Activated T-helper 2 cell treated with anti-CD3 and anti-CD28 coated beads, Interferon-gamma antibody, Interleukin-2, Interleukin-4, amounts not matched to agents 10 μg/mL and 5 μg/mL and 100 μg/mL, durations not matched to agents 14 hours and 24 hours and 36 hours (primary cell): ENCODE results near the gene FGFR3. TPM values are rescaled to one million over a fixed set of nuclear protein-coding genes. Genes with fewer than 3 reads are reported as not detected.
A peak's percentile ranks its signal among the peaks of the same experiment; 100 is the strongest.

ENCODE experiments used
- DNase-seq: peaks from one replicate; pipeline ENCODE4 v3.0.0; 2021; ENCODE audit warnings: low spot score
- H3K27ac Mint-ChIP-seq: one replicate; pipeline ENCODE4 v1.8.0; 2021; ENCODE audit warnings: mixed read lengths
- H3K27me3 Mint-ChIP-seq: one replicate; pipeline ENCODE4 v1.8.0; 2021; ENCODE audit warnings: low read depth, mixed read lengths
- H3K36me3 Mint-ChIP-seq: one replicate; pipeline ENCODE4 v1.8.0; 2021; ENCODE audit warnings: low read depth, mixed read lengths
- H3K4me1 Mint-ChIP-seq: one replicate; pipeline ENCODE4 v1.8.0; 2021; ENCODE audit warnings: low read depth, mixed read lengths
- H3K4me3 Mint-ChIP-seq: one replicate; pipeline ENCODE4 v1.8.0; 2021; ENCODE audit warnings: low read depth, mild to moderate bottlenecking, moderate library complexity, mixed read lengths
- H3K9me3 Mint-ChIP-seq: one replicate; pipeline ENCODE4 v1.8.0; 2021; ENCODE audit warnings: mixed read lengths
- intact Hi-C: fragments of 100-400 bp; cut with micrococcal nuclease; formaldehyde crosslinking; loops from one replicate; pipeline ENCODE4 v1.15.1; 2023
- total RNA-seq: library from RNA; stranded (reverse); gene quantifications from 2 replicates; pipeline ENCODE4 v1.2.3, GENCODE V29; 2022

Gene FGFR3
- total RNA-seq, 1 donor from 2014 or later = 0.80 TPM

DNA sequence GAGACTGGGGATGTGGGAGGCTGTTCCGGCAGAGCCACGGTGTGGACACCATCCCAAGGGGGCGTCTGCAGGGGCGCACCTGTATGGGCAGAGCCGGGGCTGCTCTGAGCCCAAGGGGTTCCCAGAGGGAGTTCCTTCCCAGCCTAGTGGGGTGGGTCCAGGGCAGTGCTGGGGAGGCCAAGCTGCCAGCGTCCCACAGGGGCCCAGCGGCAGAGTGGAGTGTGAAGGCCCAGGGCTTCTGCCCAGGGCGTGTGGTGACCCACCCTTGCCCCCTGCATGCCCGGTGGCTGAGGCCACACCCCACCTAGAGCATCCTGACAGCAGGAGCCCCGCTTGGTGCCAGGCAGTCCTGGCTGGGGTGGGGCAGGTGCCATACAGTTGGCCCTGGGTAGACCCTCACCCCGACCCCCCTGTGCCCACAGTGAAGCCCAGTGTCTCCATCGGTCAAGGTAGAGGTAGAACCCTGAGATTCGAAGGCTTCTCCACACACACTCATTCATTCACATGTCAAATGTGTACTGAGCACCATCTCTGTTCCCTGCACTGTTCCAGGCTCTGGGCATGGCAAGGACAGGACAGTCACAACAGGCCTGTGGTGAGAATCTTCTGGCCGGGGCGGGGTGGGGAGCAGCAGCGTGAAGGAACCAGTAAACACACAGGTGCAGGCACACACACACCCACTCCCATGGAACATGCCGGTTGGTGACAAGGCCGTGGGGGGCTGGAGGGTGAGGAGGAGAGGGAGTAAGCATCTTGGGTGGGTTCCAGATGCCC is 42.5 kb upstream of the FGFR3 start:
- Mint-ChIP-seq H3K36me3 (no peaks in the 10 kb centered on the region), H3K4me3 (no peak overlapping the region), H3K9me3 (no peaks in the 10 kb centered on the region)

GRCh38 chr4:1751155-1751918 is 41.8 kb upstream of the FGFR3 start:
- H3K4me3 Mint-ChIP-seq = no peak overlapping the region
- H3K27ac Mint-ChIP-seq = no peak overlapping the region
- no peak for DNase-seq
- H3K4me1 Mint-ChIP-seq = no peaks in the 10 kb centered on the region
- no peaks in the 10 kb centered on the region for H3K9me3 Mint-ChIP-seq
- no peaks in the 10 kb centered on the region for H3K27me3 Mint-ChIP-seq
- H3K36me3 Mint-ChIP-seq = no peaks in the 10 kb centered on the region
- intact Hi-C loops = no loop called here

More for the DNA sequence above, 42.5 kb upstream of the FGFR3 start:
- Mint-ChIP-seq H3K27me3 (no peaks in the 10 kb centered on the region), H3K27ac (peak overlapping the region; percentile 58), H3K4me1 (no peaks in the 10 kb centered on the region)
- intact Hi-C loops = no loop called here
- no peak for DNase-seq

GRCh38 chr4:1751919-1752283 is 41.2 kb upstream of the FGFR3 start:
- no peaks in the 10 kb centered on the region for H3K27me3 Mint-ChIP-seq
- DNase-seq = no peak
- H3K4me3 Mint-ChIP-seq = no peak overlapping the region
- no peak overlapping the region for H3K27ac Mint-ChIP-seq
- no peaks in the 10 kb centered on the region for H3K4me1 Mint-ChIP-seq
- H3K36me3 Mint-ChIP-seq = no peaks in the 10 kb centered on the region
- H3K9me3 Mint-ChIP-seq = no peaks in the 10 kb centered on the region
- intact Hi-C loops = no loop called here

- Mint-ChIP-seq H3K36me3 (no peaks in the 10 kb centered on the region), H3K4me1 (no peaks in the 10 kb centered on the region), H3K27ac (peak overlapping the region; percentile 55), H3K27me3 (no peaks in the 10 kb centered on the region), H3K4me3 (no peak overlapping the region), H3K9me3 (no peaks in the 10 kb centered on the region)
- intact Hi-C loops = no loop called here
- DNase-seq = peak; percentile 18
These were observed 40.6 kb upstream of the FGFR3 start for GRCh38 chr4:1752284-1753041.

DNA sequence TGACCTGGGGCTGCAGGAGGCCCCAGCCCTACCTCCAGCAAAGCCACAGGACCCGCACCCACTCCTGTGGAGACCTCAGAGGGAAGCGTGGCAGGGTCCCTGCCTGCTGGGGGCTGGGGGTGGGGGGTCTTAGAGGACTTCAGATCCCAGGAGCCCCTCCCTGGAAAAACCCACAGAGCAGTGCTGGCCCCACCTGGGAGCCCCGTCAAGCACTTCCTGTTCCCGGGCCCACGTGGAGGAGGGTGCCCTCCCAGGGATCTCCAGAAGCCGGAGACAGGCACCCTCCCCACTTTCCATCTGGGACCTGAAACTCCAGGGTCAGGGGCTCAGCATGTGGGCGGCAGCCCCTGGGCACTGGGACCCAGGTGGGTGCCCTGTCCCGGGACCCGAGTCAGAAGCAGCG is 39.8 kb upstream of the FGFR3 start:
- peak overlapping the region; percentile 55 for H3K27ac Mint-ChIP-seq
- H3K4me3 Mint-ChIP-seq = no peak overlapping the region
- intact Hi-C loops = no loop called here
- H3K4me1 Mint-ChIP-seq = no peaks in the 10 kb centered on the region
- no peaks in the 10 kb centered on the region for H3K27me3 Mint-ChIP-seq
- no peaks in the 10 kb centered on the region for H3K36me3 Mint-ChIP-seq
- no peaks in the 10 kb centered on the region for H3K9me3 Mint-ChIP-seq
- no peak for DNase-seq

GRCh38 chr4:1753697-1754311 is 39.3 kb upstream of the FGFR3 start:
- no peaks in the 10 kb centered on the region for H3K4me1 Mint-ChIP-seq
- no peaks in the 10 kb centered on the region for H3K9me3 Mint-ChIP-seq
- H3K36me3 Mint-ChIP-seq = no peaks in the 10 kb centered on the region
- H3K4me3 Mint-ChIP-seq = no peak overlapping the region
- intact Hi-C loops = no loop called here
- H3K27ac Mint-ChIP-seq = no peak overlapping the region
- no peaks in the 10 kb centered on the region for H3K27me3 Mint-ChIP-seq
- no peak for DNase-seq

DNA sequence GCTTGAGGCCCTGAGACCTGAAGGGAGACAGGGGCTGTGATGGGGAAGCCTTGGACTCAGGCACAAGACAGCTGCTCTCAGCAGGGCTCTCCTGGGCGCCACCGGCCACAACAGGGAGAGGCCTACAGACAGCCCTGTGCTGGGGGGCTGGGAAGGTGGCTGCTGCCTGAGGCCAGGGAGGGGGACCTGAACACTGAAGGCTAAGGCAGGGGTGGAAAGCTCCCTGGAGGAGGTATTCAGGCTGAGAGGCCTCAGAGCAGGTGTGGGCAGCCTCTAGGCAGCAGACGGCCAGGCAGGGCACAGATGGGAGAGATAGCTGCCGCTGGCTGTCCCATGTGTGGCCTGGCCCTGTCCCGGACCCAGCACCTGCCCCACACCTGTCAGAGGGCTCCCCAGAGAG is 38.8 kb upstream of the FGFR3 start:
- DNase-seq = no peak
- no peaks in the 10 kb centered on the region for H3K36me3 Mint-ChIP-seq
- H3K27me3 Mint-ChIP-seq = no peaks in the 10 kb centered on the region
- no peak overlapping the region for H3K4me3 Mint-ChIP-seq
- no peak overlapping the region for H3K27ac Mint-ChIP-seq
- intact Hi-C loops = no loop called here
- no peaks in the 10 kb centered on the region for H3K4me1 Mint-ChIP-seq
- no peaks in the 10 kb centered on the region for H3K9me3 Mint-ChIP-seq

- Mint-ChIP-seq H3K27ac (no peak overlapping the region), H3K9me3 (no peaks in the 10 kb centered on the region), H3K4me3 (no peak overlapping the region), H3K27me3 (no peaks in the 10 kb centered on the region), H3K36me3 (no peaks in the 10 kb centered on the region), H3K4me1 (no peaks in the 10 kb centered on the region)
- intact Hi-C loops = no loop called here
- DNase-seq = no peak
These were observed 37.8 kb upstream of the FGFR3 start for GRCh38 chr4:1755297-1755696.

DNA sequence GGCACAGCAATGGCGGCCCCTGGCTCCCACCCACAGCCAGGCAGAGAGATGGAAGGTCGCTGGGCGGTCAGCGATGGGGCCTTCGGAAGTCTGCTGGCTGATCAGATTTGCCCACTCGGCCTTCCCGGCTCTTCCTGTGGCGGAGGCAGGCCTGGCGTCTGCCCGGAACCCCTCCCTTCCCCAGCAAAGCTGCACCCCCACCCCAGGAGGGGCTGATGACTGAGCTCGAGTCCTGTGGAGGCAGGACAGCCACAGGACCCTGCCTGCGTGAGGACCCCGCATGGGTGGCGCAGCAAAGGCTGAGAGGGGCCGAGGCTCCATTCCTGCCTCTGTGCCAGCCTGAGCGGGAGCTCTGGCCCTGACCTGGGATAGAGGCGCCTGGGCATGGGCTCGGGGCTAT is 37.0 kb upstream of the FGFR3 start:
- Mint-ChIP-seq H3K27me3 (no peaks in the 10 kb centered on the region), H3K27ac (no peak overlapping the region), H3K4me3 (no peak overlapping the region), H3K4me1 (no peaks in the 10 kb centered on the region), H3K36me3 (no peaks in the 10 kb centered on the region), H3K9me3 (no peaks in the 10 kb centered on the region)
- no peak for DNase-seq
- intact Hi-C loops = no loop called here

- intact Hi-C loops = no loop called here
- Mint-ChIP-seq H3K27me3 (no peaks in the 10 kb centered on the region), H3K9me3 (no peaks in the 10 kb centered on the region), H3K36me3 (no peaks in the 10 kb centered on the region), H3K4me3 (no peak overlapping the region), H3K4me1 (no peaks in the 10 kb centered on the region), H3K27ac (no peak overlapping the region)
- DNase-seq = no peak
These were observed 36.0 kb upstream of the FGFR3 start for GRCh38 chr4:1756893-1757779.

DNA sequence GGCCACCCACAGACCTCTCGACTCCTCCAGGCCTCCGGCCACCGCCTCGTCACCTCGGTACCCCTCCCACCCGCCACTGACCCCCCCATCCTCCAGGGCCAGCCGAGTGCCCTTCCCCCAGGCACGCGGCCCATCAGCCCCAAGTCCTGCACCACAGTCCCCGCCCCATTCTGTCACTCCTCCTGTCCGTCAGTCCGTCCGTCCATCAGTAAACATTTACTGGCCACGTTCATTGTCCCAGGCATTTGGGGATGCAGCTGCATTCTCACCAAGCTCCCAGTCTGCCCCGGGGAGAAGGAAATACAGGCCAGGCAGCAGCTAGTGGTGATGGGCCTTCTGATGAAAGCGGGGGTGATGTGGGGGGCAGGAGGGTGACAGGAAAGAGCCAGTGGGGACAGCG is 35.3 kb upstream of the FGFR3 start:
- no peak for DNase-seq
- no peak overlapping the region for H3K27ac Mint-ChIP-seq
- no peaks in the 10 kb centered on the region for H3K9me3 Mint-ChIP-seq
- no peak overlapping the region for H3K4me3 Mint-ChIP-seq
- H3K27me3 Mint-ChIP-seq = peaks cover 3% of the 10 kb centered on the region
- H3K36me3 Mint-ChIP-seq = no peaks in the 10 kb centered on the region
- intact Hi-C loops = no loop called here
- no peaks in the 10 kb centered on the region for H3K4me1 Mint-ChIP-seq
